GM19238 (cell line): ENCODE results near the gene SLC51B.
"Not testable (repeated sequence)": the region's sequence is repeated elsewhere in the genome, so short reads cannot be mapped to it uniquely, and the experiment has no call there.

ENCODE experiments used
- DNase-seq: peaks from one replicate; pipeline ENCODE4 v3.0.0; 2011; ENCODE audit warnings: low spot score; ENCODE audit not compliant: insufficient read length

SLC51B gene

DNA sequence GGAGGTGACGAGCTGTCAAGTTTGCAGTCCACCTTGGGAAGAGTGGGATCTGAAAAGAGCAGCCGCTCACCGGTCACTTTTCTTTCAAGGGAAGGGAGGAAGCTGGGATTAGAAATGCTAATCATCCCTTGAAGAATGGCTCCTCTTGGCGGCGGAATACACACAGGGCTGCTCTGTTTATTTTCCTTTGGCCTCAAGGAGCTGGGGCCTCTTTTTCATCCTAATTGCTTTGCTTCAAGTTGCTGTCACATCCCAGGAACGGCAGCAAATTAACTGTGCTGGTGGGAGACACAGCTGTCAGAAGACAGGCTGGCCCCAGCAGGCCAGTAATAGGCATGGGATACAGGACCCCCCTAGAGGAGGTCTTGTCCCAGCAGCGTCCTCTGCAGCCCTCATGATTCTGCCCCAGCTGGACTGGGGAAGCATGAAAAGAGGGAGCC, 38.1 kb downstream of the SLC51B start:
- no peak for DNase-seq

DNA sequence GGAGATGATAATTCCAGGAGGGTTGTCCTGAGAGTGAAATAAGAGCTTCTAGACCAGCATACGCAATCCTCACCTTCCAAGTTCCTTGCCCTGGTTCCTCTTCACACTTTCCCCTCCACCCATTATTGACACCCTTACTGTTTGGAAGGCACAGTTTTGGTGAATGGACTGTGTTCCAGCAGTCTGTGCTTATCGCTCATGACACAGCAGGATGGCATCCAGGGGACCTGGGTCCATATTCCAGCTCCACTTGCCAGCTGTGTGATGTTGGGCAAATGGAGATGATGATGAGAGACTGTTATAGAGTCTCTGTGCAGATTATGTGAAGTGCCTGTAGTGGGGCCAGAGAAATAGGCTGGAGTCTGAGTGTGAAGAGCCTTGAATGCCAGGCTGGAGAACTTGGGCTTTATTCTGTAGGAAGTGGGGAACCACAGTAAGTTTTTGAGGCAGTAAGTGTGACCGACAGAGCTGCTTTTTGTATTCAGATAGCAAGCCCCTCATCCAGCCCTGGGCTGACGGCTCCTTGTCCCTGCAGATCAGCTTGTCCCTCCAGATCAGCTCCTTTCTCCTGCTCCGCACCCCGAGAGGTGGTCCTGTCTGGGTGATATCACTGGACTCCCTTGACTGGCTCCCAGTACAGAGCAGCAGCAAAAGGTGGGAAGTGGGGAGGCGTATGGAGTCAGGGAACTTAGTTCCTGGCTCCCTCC, 39.5 kb downstream of the SLC51B start:
- DNase-seq = no peak

DNA sequence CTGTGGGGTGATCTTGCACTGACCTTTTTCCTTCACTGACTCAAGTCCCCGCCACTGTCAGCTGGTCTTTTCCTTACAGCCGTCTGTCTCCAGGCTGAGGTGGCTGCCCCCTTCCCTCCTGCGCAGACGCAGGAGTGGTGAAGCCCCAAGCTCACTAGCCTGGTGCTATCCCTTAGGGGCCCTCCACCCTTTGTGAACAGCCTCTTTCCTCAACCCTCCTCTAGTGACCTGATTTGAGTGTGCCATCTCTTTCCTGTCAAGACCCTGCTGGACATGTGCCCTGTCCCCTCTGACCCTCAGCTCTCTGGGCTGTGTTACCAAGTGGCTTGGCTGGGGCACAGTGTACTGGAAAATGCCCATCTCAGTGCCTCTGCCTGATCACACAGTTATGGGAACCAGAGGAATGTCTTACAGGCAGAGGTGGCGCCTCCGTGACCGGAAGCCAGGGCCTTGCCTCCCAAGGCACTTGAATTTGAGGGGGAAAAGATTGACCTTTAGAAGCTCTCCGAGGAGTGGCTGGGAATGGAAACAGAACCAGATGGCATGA, 40.1 kb downstream of the SLC51B start:
- DNase-seq = no peak

DNA sequence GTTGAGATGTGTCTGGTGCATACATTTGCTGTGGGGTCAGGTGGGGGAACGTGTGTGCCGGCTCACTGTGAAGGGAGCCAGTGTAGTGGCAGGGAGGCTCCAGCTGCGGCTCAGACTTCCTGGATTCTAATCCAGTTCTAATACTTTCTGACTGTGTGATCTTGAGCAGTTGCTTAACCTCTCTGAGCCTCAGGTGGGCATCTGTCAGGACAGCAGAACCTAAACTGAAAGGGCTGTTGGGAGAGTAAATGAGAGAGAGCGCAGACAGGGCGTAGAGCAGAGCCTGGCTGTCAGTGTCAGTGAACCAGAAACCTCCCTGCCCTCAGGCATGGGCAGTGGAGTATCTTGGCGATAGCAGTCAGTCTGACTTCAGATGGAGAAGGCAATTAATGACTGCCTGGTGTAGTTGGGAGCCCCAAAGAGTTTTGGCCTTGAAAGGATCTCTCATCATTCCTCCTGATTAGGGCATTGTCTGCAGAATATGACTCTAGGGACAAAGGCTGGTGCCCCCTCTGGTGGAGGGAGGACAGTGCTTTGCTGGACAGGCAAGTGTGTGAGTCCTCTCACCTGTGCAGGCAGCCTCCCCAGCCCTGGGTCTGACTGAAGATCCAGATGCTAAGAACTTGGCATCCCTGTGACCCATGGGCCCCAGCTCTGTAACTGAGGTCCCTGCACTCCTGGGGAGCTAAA, 40.9 kb downstream of the SLC51B start:
- DNase-seq = no peak

DNA sequence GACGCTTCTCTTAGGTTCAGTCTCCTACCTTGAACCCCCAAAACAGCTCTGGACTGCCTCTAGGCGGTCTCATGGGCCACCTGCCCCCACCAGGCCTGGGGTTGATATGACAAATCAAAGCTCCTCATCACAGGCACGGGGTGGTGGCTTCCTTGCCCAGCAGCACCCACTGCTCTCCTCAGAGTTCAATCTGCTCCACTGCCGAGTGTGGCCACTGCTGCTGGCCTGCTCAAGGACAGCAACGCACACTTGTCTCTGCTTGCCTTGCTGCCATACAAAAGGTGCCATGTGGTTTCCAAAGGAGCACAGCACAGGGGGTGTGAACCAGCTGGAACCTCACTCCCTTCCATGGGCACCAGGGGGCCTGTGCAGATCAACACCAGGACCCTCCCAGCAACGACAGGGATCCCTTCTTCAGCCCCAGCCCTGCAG, 41.5 kb downstream of the SLC51B start:
- DNase-seq = no peak

DNA sequence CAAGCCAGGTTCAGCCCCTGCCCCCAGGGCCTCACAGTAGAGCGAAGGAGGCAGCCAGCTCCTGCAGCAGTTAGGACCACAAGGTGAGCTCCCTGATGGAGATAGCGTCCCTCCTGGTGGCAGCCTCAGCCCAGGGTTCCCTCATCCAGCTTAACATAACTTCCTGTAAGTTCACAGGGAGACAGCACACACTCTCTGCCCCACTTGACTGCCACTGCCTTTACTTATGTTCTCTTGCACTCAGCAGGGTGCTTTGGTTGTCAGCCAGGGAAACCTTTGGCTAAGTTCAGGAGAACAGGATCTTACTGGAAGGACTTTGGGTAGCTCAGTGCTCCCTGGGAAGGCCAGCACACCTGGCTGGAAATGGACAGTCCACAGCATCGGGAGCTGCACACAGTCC, 42.2 kb downstream of the SLC51B start:
- no peak for DNase-seq

DNA sequence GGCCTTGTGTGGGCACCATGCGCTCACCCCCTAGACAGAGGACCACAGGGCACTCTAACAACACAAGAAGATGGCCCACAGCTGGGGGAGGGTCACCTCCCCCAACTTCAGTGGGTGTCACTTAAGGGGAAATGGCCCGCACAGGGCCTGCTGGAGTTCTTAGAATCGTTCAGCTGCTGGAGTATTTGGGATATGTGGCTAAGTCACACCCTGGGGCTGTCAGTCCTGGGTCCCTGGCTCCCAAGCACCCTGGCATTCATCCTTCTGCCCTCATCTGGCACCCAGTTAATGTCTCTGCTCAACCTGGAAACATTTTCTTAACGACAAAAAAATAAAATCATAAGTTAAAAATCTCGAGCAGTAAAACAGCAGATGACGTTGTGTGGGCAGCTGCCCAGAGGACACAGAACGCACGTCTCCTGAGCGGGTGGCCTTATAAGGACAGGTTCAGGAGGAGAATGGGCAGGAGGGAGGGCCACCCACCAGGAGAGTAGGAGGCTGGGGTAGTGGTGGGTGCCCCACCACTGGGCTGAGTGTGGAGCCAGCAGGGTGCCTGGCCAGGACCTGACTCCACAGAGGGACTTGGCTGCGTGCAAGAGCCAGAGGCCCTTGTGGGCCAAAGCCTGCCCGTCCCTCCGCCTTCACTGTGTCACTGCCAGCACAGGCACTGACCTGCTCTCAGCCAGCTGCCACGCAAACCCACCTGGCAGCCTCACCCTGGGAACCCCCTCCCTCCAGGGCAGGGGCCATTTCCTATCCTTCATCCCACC, 42.9 kb downstream of the SLC51B start:
- no peak for DNase-seq

DNA sequence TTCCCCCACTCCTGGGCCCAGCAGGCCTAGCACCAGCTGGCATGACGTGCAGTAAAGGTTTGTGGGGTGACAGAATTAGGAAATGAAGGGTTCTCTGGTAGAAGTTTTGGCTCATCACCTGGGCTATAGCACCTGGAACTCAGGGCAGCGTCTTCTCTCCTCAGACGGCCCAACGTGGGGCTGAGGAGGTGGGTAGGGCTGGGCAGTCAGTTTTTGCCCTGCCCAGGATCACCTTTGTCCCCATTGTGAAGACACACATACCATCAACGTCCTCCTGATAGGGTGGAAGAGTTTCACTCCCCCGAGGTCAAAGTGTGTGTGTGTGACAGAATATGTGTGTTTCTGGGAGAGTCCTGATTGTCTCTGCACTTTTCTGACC, 43.4 kb downstream of the SLC51B start:
- DNase-seq = no peak

DNA sequence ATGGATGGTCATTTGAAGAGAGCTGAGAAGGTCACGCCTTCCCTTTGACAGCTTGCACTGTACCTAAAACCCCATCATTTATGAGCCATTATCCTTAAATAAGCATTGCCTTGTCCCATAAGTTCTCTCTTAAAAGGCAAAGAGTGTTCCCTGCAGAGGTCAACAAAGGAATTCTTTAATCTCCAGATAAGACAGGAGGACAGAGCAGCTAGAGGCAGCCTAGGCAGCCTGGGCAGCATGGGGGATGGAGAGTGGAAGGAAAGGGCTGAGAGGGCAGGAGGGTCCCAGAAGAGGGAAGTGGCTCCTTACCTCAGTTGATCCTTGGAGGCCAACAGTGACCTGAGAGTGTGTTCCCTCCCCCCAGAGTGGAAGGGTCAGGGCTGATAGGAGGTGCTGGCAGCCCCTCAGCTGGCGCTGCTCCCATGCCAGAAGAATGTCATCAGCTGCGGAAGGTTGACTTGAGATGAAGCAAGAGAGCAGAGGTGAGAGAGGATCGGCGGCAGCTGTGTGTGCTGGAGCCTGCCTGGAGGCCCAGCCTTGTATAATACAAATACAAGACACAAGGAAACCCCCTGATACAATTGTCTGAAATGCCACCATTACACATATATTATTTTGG, 44.1 kb downstream of the SLC51B start:
- DNase-seq = no peak

DNA sequence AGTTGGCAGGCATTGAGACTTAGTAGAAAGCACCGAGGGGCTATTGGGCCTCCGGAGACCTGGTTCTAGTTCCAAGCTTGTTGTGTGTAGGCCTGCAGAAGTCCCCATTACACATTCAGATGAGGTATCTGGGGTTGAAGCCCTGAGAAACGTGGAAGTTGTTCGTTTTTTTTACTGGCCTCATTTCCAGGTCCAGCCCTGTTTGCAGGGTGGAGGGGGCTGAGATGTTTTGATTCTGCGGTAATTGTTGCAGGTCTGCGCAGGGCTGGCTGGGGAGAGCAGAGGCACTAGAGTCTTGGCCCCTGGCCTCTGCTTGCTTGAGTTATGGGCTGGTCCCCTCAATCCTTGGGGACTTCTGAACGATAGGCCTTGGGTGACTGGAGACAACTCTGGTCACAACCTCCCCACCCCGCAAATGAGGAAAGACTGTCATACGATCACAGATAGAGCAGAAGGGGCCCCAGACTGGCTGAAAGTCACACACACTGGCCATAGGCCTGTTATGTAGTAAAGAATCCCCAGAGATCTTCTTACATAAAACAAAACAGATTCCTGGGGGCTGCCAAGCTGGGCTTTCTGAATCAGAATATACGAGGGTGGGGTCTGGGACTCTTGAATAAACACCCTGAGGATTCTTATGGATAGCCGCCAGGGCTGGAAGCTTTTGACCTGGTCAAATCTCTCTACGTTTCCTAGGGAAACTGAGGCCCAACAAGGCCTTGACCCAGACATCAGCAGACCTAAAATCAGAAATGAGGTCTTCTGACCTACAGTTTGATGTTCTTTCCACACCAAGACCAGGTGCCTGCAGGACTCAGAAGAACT, 47.0 kb downstream of the SLC51B start:
- DNase-seq = no peak

DNA sequence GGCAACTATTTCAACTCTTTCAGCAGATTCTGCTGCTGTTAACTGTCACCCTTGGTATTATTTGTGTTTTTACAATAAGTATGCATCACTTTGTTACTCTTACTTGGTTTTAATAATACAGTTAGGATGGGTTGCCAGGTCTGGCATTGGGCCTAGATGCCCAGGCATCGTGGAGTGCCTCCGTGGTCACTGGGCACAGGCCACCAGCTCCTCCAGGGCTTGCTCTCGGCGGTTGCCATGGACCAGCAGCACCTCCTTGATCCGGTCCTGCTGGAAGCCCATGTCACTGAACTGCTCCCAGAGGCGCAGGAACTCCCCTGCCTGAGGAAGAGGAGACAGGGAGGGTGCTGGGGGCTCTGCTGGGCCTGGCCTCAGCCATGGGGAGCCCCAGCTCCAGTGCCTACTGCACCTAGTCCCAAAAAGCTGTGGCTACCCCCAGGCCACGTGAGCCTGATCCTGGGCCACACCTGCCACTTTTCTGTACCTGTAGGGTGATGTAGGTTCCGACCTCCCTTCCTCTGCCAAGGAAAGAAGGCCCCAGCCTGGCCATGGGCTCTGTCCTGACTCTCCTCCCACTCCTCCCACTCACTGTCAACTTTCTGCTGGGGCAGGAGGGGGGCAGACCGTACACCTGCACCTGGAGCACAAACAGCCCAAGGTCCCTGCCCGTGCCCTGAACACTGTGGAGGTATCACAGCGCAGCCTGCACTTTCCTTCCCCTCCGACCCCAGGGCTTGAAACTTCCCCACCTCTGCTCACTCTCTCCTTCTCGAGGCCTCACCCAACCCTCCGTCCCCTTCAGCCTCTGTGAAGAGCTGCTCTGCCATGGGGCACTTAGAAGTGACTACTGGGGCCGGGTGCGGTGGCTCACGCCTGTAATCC, 48.0 kb downstream of the SLC51B start:
- no peak for DNase-seq

DNA sequence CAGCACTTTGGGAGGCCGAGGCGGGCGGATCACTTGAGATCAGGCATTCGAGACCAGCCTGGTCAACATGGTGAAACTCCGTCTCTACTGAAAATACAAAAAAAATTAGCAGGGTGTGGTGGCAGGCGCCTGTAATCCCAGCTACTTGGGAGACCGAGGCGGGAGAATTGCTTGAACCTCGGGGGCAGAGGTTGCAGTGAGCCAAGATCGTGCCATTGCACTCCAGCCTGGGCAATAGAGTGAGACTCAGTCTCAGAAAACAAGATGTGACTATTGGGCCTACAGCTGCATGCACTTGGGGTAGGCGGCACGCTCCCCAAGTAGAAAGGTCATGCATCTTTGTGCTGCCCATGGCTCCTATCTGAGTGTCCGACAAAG, 48.6 kb downstream of the SLC51B start:
- not testable (repeated sequence) for DNase-seq

DNA sequence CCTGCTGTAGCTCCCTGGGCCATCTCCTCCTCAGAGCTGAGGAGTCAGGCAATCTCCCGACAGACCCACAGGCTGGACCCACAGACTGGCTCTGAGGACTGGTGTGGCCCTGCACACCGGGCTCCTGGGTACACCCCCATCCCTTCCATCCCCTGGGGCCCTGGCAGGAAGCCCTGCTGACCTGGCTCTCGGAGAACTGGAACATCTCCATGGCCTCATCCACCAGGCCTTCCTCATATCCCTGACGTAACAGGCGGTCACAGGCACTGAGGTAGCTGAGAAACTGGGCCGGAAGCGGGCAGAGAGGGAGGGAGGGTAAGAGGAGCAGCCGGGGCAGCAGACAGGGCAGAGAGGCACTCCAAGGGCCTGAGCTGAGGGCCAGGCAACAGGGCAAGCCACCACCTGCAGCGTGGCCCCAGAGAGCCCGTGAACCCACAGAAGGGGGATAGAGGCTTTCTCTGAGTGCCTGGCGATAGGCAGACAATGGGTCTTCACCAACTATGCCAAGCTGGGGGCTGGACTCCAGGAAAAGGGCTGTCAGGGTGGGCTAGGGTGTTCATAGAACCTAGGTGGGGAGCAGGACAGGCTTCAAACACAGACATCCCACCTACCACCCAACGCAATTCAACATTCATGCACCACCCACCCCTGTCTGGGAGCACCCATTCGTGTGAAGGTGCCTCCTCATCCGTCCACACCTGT, 49.3 kb downstream of the SLC51B start:
- no peak for DNase-seq

DNA sequence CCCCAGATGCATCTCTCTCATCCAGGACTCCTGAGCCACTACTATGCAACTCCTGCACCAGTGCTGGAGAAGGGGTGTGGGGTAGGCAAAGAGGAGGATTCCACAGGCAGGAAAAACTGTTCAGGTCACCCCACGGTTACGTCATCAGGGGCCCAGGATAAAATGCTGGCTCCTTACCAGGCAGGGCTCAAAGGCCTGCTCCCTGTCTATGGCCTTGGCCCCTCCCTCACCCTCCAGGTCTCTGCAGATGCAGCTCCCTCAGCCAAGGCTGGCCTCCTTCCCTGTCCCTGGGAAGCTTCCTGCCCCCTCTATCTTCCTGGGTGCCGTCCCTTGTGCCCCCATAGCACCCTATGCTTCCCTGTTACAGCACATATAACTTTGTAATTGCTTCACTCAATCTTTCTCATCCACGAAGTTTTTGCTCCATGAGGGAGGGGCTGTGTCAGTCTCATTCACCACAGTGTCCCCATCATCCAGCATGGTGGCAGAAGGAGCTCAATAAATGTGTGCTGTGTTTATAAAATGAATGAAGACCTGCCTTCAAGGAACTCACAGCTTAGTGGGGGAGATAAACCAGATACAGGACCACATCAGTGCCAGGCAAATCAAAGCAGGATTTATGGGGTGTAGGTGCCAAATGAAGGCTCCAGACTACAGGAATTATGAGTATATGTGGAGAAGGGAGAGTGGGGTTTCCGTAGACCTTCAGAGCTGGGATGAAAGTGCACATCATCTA, 50.0 kb downstream of the SLC51B start:
- DNase-seq = no peak

DNA sequence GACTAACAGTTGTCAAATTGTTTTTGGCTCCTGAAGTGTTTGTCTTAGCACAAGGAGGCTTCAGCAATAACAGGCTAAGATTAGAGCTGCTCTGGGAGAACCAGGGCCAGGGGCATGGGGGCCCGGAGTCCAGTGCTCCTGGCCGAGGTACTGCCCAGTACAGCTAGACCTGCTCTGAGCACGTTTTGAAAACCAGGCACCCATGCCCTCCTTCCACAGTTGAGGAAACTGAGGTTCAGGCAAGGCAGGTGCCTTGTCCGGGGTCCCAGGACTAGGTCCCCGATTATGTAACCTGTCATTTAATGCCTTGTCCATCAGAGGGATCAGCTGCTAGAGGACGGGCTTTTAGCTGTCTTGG, 50.5 kb downstream of the SLC51B start:
- DNase-seq = no peak

DNA sequence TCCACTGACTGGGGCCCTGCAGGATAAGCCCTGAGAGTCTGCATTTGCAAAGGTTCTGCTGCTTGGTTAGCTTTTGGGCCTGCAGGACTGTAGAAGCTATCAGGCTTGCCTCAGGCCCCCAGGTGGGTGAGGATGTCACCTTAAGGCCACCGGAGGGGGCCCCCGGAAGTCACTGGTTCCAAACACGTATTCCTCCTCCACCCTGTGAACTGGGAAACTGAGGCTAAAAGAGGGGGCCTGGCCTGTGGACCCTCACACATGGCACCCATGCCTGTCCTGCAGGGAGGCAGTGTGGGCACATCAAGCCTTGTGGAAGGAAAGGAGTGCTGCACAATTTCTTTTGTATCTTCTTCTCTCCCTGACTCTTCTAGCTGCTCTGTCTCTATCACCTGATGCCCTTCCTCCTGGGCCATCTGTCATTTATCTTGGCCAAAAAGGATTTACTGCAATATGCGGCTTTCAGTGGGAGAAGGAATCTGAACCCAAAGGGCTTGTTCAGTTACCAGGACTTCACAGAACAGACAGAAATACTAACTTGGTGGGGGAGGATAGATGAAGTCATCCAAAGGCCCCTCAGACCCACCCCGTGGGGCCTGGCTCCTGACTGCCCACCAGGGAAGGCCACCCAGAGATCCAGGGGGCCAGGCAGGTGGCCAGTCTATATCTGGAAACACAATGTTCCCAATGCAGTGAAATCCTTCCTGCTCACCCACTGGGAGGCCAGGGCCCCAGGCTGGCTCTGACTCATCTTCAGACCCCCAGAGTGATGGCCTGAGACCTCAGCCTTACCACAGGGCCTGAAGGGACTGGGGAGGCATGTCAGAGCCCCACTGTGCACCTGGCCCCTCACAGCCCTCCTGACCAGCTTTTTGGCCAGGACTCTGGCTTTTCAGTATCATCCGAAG, 51.5 kb downstream of the SLC51B start:
- no peak for DNase-seq

DNA sequence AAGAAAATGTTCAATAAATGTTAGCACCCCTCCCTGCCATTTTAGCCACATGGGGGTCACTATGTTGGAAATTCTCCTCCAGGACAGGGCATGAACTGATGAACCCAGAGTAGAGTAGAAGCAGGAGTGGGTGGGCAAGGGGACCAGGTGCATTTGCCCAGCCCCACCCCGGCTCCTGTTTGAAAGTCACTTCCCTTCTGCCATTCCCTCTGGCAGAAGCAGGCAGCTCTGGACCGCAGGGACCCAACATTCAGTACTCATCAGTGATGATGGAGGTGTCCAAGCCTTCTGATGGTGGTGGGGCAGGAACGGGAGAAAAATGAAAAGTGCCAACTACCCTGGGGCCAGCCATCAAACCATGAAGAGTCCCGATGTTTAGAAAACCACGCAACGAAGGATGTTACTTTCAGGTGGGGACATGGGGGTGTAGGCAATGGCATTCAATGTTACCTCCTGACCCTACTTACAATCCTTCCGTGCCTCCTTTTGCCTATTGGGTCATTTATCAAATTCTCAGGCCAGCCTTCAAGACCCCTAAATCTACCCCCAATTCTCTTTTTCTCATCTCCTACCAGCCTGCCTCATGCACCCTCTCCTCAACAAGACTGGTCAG, 52.6 kb downstream of the SLC51B start:
- no peak for DNase-seq
